GM12878 (cell line): Measurements from ENCODE around the gene CKS1B. TPM values are rescaled to one million over a fixed set of nuclear protein-coding genes. Genes with fewer than 3 reads are reported as not detected.

Experiments used
- DPF2 ChIP-seq: fragments of 450-650 bp; IDR thresholded peaks from 2 replicates; pipeline ENCODE4 v1.6.1; 2017; ENCODE audit warnings: mild to moderate bottlenecking
- KLF5 ChIP-seq: fragments of 450-650 bp; IDR thresholded peaks from 2 replicates; pipeline ENCODE4 v1.6.1; 2014; ENCODE audit warnings: mild to moderate bottlenecking; ENCODE audit not compliant: partially characterized antibody
- RAD21 ChIP-seq: IDR thresholded peaks from 2 replicates; pipeline ENCODE4 v1.6.1; 2011; ENCODE audit warnings: mild to moderate bottlenecking, low read depth, low read length, moderate library complexity; ENCODE audit not compliant: insufficient read depth
- SMAD1 ChIP-seq: fragments of 450-650 bp; IDR thresholded peaks from 2 replicates; pipeline ENCODE4 v1.6.1; 2018; ENCODE audit warnings: mild to moderate bottlenecking, low read depth; ENCODE audit not compliant: partially characterized antibody
- SMC3 ChIP-seq: IDR thresholded peaks from 2 replicates; pipeline ENCODE4 v1.6.1; 2011; ENCODE audit warnings: low read length, improper control_type of control experiment, borderline replicate concordance
- SUZ12 ChIP-seq: fragments of 200-600 bp; sonication (generic); IDR thresholded peaks from one replicate; pipeline ENCODE4 v1.6.1; 2018; ENCODE audit warnings: antibody characterized with exemption, mild to moderate bottlenecking; ENCODE audit not compliant: unreplicated experiment
- YBX1 ChIP-seq: fragments of 450-650 bp; IDR thresholded peaks from 2 replicates; pipeline ENCODE4 v1.6.1; 2016; ENCODE audit warnings: antibody characterized with exemption
- ZNF207 ChIP-seq: fragments of 450-650 bp; IDR thresholded peaks from 2 replicates; pipeline ENCODE4 v1.6.1; 2014; ENCODE audit warnings: antibody characterized with exemption, mild to moderate bottlenecking, borderline replicate concordance
- polyA plus RNA-seq, 11 experiments: library from polyadenylated mRNA; depleted of rRNA in 4 of 11; unstranded in 6 of 11; stranded (reverse) in 5 of 11; fragments of >200 nt; fragmentation: Nextera tagmentation in 4 of 11; fragmentation: Illumina TruSeq in 1 of 11; extraction: Ambion mirVana in 4 of 11; extraction: Trizol in 1 of 11; gene quantifications; 1 replicate in 1 of 11; 2 replicates in 10 of 11; pipeline versions ENCODE4 v1.2.1 to v1.2.3, GENCODE V29; 2011 to 2016; ENCODE audit warnings: inconsistent platforms in 2 of 11, missing spikeins in 2 of 11, low read depth in 1 of 11
- total RNA-seq, 4 experiments: library from RNA; depleted of rRNA in 3 of 4; stranded (reverse); fragments of >200 nt in 3 of 4; fragmentation: Illumina TruSeq in 1 of 4; extraction: Trizol in 1 of 4; gene quantifications; 2 replicates each; pipeline versions ENCODE4 v1.2.1 to v1.2.3, GENCODE V29; 2013 to 2021
- TF ChIP-seq, protein P1 (sequence below): fragments of 450-650 bp; IDR thresholded peaks from 2 replicates; pipeline ENCODE4 v1.6.1; 2017; ENCODE audit warnings: mild to moderate bottlenecking, moderate library complexity
- TF ChIP-seq, protein P2 (sequence below): fragments of 450-650 bp; IDR thresholded peaks from 2 replicates; pipeline ENCODE4 v1.6.1; 2016; ENCODE audit warnings: mild to moderate bottlenecking, moderate library complexity, borderline replicate concordance
- TF ChIP-seq, protein P3 (sequence below): fragments of 450-650 bp; IDR thresholded peaks from 2 replicates; pipeline ENCODE4 v1.6.1; 2017; ENCODE audit warnings: mild to moderate bottlenecking, moderate library complexity
- TF ChIP-seq, protein P4 (sequence below): IDR thresholded peaks from 2 replicates; pipeline ENCODE4 v1.6.1; 2012; ENCODE audit warnings: mild to moderate bottlenecking, low read depth, low read length

Gene CKS1B
- total and polyA plus RNA-seq, 10 of the 15 experiments (the other 5 are each of a cell fraction or from before 2014, with no cell fraction given) = 125 to 608 (median 364) TPM

DNA sequence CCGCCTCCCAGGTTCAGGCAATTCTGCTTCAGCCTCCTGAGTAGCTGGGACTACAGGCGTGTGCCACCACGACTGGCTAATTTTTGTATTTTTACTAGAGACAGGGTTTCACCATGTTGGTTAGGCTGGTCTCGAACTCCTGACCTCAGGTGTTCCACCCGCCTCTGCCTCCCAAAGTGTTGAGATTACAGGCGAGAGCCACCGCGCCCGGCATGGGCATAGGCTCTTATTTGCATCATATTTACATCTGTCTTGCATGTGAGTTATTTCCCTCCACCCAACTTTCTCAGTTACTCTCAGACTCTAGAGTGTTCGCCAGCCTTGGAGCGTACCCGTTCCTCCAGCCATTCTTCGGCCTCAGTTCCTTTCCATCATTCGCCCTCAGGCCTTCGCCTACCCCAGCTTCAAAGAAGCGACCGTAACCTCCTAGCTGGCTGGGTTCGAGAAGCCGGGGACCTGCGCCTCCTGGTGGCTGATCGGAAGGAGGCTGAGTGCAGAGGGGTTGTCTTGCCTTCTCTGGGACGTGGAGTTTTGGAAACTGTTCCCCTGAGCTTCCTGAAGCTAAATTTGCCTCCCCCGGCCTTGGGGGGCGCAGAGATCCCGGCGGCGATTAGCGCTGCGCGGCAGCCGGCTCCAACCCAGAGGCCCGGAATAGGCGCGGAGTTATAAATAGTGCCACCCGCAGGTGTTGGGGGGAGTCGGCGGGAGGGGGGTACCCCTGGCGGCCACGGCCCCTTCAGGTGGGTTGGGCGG is 24.5 kb downstream of the CKS1B start (continued):
- TF ChIP-seq, protein P1, sequence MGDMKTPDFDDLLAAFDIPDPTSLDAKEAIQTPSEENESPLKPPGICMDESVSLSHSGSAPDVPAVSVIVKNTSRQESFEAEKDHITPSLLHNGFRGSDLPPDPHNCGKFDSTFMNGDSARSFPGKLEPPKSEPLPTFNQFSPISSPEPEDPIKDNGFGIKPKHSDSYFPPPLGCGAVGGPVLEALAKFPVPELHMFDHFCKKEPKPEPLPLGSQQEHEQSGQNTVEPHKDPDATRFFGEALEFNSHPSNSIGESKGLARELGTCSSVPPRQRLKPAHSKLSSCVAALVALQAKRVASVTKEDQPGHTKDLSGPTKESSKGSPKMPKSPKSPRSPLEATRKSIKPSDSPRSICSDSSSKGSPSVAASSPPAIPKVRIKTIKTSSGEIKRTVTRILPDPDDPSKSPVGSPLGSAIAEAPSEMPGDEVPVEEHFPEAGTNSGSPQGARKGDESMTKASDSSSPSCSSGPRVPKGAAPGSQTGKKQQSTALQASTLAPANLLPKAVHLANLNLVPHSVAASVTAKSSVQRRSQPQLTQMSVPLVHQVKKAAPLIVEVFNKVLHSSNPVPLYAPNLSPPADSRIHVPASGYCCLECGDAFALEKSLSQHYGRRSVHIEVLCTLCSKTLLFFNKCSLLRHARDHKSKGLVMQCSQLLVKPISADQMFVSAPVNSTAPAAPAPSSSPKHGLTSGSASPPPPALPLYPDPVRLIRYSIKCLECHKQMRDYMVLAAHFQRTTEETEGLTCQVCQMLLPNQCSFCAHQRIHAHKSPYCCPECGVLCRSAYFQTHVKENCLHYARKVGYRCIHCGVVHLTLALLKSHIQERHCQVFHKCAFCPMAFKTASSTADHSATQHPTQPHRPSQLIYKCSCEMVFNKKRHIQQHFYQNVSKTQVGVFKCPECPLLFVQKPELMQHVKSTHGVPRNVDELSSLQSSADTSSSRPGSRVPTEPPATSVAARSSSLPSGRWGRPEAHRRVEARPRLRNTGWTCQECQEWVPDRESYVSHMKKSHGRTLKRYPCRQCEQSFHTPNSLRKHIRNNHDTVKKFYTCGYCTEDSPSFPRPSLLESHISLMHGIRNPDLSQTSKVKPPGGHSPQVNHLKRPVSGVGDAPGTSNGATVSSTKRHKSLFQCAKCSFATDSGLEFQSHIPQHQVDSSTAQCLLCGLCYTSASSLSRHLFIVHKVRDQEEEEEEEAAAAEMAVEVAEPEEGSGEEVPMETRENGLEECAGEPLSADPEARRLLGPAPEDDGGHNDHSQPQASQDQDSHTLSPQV = no peak
- TF ChIP-seq SMC3 (peak; percentile 74), DPF2 (0 out of 2 replicates have a peak, but pooled peaks have one; percentile 8), SUZ12 (no peak), KLF5 (peak; percentile 39), SMAD1 (no peak), ZNF207 (peak; percentile 65; the same call in 1 of the 2 replicates), RAD21 (peak; percentile 72), YBX1 (no peak)
- TF ChIP-seq, protein P2, sequence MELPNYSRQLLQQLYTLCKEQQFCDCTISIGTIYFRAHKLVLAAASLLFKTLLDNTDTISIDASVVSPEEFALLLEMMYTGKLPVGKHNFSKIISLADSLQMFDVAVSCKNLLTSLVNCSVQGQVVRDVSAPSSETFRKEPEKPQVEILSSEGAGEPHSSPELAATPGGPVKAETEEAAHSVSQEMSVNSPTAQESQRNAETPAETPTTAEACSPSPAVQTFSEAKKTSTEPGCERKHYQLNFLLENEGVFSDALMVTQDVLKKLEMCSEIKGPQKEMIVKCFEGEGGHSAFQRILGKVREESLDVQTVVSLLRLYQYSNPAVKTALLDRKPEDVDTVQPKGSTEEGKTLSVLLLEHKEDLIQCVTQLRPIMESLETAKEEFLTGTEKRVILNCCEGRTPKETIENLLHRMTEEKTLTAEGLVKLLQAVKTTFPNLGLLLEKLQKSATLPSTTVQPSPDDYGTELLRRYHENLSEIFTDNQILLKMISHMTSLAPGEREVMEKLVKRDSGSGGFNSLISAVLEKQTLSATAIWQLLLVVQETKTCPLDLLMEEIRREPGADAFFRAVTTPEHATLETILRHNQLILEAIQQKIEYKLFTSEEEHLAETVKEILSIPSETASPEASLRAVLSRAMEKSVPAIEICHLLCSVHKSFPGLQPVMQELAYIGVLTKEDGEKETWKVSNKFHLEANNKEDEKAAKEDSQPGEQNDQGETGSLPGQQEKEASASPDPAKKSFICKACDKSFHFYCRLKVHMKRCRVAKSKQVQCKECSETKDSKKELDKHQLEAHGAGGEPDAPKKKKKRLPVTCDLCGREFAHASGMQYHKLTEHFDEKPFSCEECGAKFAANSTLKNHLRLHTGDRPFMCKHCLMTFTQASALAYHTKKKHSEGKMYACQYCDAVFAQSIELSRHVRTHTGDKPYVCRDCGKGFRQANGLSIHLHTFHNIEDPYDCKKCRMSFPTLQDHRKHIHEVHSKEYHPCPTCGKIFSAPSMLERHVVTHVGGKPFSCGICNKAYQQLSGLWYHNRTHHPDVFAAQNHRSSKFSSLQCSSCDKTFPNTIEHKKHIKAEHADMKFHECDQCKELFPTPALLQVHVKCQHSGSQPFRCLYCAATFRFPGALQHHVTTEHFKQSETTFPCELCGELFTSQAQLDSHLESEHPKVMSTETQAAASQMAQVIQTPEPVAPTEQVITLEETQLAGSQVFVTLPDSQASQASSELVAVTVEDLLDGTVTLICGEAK = peak; percentile 47; the same call in 1 of the 2 replicates
- TF ChIP-seq, protein P3, sequence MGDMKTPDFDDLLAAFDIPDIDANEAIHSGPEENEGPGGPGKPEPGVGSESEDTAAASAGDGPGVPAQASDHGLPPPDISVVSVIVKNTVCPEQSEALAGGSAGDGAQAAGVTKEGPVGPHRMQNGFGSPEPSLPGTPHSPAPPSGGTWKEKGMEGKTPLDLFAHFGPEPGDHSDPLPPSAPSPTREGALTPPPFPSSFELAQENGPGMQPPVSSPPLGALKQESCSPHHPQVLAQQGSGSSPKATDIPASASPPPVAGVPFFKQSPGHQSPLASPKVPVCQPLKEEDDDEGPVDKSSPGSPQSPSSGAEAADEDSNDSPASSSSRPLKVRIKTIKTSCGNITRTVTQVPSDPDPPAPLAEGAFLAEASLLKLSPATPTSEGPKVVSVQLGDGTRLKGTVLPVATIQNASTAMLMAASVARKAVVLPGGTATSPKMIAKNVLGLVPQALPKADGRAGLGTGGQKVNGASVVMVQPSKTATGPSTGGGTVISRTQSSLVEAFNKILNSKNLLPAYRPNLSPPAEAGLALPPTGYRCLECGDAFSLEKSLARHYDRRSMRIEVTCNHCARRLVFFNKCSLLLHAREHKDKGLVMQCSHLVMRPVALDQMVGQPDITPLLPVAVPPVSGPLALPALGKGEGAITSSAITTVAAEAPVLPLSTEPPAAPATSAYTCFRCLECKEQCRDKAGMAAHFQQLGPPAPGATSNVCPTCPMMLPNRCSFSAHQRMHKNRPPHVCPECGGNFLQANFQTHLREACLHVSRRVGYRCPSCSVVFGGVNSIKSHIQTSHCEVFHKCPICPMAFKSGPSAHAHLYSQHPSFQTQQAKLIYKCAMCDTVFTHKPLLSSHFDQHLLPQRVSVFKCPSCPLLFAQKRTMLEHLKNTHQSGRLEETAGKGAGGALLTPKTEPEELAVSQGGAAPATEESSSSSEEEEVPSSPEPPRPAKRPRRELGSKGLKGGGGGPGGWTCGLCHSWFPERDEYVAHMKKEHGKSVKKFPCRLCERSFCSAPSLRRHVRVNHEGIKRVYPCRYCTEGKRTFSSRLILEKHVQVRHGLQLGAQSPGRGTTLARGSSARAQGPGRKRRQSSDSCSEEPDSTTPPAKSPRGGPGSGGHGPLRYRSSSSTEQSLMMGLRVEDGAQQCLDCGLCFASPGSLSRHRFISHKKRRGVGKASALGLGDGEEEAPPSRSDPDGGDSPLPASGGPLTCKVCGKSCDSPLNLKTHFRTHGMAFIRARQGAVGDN = no peak
- TF ChIP-seq, protein P4, sequence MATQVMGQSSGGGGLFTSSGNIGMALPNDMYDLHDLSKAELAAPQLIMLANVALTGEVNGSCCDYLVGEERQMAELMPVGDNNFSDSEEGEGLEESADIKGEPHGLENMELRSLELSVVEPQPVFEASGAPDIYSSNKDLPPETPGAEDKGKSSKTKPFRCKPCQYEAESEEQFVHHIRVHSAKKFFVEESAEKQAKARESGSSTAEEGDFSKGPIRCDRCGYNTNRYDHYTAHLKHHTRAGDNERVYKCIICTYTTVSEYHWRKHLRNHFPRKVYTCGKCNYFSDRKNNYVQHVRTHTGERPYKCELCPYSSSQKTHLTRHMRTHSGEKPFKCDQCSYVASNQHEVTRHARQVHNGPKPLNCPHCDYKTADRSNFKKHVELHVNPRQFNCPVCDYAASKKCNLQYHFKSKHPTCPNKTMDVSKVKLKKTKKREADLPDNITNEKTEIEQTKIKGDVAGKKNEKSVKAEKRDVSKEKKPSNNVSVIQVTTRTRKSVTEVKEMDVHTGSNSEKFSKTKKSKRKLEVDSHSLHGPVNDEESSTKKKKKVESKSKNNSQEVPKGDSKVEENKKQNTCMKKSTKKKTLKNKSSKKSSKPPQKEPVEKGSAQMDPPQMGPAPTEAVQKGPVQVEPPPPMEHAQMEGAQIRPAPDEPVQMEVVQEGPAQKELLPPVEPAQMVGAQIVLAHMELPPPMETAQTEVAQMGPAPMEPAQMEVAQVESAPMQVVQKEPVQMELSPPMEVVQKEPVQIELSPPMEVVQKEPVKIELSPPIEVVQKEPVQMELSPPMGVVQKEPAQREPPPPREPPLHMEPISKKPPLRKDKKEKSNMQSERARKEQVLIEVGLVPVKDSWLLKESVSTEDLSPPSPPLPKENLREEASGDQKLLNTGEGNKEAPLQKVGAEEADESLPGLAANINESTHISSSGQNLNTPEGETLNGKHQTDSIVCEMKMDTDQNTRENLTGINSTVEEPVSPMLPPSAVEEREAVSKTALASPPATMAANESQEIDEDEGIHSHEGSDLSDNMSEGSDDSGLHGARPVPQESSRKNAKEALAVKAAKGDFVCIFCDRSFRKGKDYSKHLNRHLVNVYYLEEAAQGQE = no peak
